ENCODE data around the gene RBFOX2. TPM values are rescaled to one million over a fixed set of nuclear protein-coding genes. Genes with fewer than 3 reads are reported as not detected.
"Not testable (repeated sequence)": the region's sequence is repeated elsewhere in the genome, so short reads cannot be mapped to it uniquely, and the experiment has no call there.

The RBFOX2 gene
- total and polyA plus RNA-seq, 4 donors, result 139 to 178 (median 153) TPM

DNA sequence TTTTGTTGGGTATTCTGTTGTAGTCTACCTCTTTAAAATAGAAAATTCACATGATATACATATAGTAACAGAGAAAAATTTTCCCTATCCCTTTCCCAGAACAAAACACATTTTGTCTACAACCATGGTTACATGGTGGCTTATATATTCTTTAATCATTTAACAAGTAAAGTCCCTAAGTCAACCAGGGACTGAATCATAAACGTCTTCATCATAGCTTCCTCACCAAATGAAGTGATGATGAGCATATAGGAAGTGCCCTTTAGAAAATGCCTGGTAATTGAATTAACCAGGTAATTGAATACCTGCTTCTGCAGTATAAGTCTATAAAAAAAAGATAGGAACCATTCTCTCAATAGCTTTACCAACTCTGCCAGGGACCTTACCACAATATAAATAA is 209.7 kb downstream of the RBFOX2 start:
- Histone ChIP-seq H3K4me1 (ENCODE audit: control insufficient read depth, insufficient read depth, low read length) (no peaks in the 10 kb centered on the region), H3K27me3 (ENCODE audit: control insufficient read depth, insufficient read depth, low read length) (no peaks in the 10 kb centered on the region), H3K4me3 (ENCODE audit: low read depth, low read length) (no peak overlapping the region), H3K27ac (ENCODE audit: low read depth, low read length) (no peak overlapping the region), H3K36me3 (ENCODE audit: control insufficient read depth, insufficient read depth, low read length) (no peaks in the 10 kb centered on the region), H3K9me3 (ENCODE audit: control insufficient read depth, insufficient read depth, low read length) (no peaks in the 10 kb centered on the region)
- no peak for DNase-seq (ENCODE audit: low read depth in 4 of 6, low spot score in 6 of 6)
- WGBS (ENCODE audit: insufficient coverage), result no CpG with 5 or more reads among the region's 1 CpG

DNA sequence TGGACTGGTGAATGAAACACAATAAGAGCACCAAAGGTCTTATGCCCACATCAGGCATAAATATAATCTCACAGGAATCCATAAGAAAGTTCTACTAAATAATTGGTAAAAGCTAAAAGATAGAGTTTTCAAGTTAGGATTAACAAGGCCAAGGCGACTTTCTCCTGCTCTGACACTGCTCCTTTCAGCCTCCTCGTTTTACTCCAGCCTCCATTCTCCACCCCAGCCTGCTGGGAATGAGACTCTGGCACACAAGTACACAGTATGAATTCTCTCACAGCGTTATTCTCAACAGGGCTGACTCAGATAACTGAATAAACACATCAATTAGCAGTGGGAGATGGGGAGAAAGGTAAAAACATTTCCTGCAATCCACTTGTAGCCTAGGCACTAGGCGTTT is 216.0 kb downstream of the RBFOX2 start:
- WGBS (ENCODE audit: insufficient coverage), result no CpG with 5 or more reads among the region's 4 CpGs
- H3K36me3 ChIP-seq (ENCODE audit: control insufficient read depth, insufficient read depth, low read length), result peaks cover 9% of the 10 kb centered on the region
- H3K9me3 ChIP-seq (ENCODE audit: control insufficient read depth, insufficient read depth, low read length), result no peaks in the 10 kb centered on the region
- H3K27me3 ChIP-seq (ENCODE audit: control insufficient read depth, insufficient read depth, low read length), result no peaks in the 10 kb centered on the region
- no peak overlapping the region for H3K27ac ChIP-seq (ENCODE audit: low read depth, low read length)
- no peaks in the 10 kb centered on the region for H3K4me1 ChIP-seq (ENCODE audit: control insufficient read depth, insufficient read depth, low read length)
- H3K4me3 ChIP-seq (ENCODE audit: low read depth, low read length), result no peak overlapping the region
- DNase-seq (ENCODE audit: low read depth in 4 of 6, low spot score in 6 of 6), result no peak

DNA sequence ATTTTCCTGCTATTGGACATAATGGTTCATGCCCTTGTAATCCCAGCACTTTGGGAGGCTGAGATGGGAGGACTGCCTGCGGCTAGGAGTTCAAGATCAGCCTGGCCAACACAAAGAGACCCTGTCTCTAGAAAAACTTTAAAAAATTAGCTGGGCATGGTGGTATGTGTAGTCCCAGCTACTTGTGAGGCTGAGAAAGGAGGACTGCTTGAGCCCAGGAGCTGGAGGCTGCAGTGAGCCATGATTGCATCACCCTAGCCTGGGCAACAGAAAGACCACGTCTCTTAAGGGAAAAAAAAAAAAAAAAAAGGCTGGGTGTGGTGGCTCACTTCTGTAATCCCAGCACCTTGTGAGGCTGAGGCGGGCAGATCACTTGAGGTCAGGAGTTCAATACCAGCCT is 217.0 kb downstream of the RBFOX2 start:
- Histone ChIP-seq H3K27me3 (ENCODE audit: control insufficient read depth, insufficient read depth, low read length) (no peaks in the 10 kb centered on the region), H3K27ac (ENCODE audit: low read depth, low read length) (no peak overlapping the region), H3K36me3 (ENCODE audit: control insufficient read depth, insufficient read depth, low read length) (peaks cover 10% of the 10 kb centered on the region), H3K4me3 (ENCODE audit: low read depth, low read length) (no peak overlapping the region), H3K9me3 (ENCODE audit: control insufficient read depth, insufficient read depth, low read length) (no peaks in the 10 kb centered on the region), H3K4me1 (ENCODE audit: control insufficient read depth, insufficient read depth, low read length) (no peaks in the 10 kb centered on the region)
- DNase-seq (ENCODE audit: low read depth in 4 of 6, low spot score in 6 of 6), result no peak
- 100% methylated on average over 2 of the region's 3 CpGs for WGBS (ENCODE audit: insufficient coverage)

DNA sequence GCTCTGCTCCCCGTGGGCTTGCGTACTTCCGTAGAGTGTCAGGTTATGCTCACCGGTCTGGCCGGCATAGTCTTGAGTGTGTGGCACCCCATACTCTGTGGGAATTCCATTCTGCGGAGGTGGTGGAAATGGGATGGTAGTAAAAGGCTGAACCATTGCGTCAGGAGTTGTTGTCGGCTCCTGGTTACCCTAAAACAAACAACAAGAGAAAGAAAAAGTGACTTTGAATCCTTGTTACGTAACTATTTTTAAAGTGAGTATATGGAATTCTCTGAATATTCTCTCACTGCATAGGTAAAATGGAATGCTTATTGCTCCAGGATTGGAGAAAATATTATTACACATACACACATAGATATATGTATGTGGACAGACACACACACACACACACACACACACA is 218.8 kb downstream of the RBFOX2 start:
- no peaks in the 10 kb centered on the region for H3K4me1 ChIP-seq (ENCODE audit: control insufficient read depth, insufficient read depth, low read length)
- no peak for DNase-seq (ENCODE audit: low read depth in 4 of 6, low spot score in 6 of 6)
- H3K27ac ChIP-seq (ENCODE audit: low read depth, low read length), result no peak overlapping the region
- WGBS (ENCODE audit: insufficient coverage), result 92% methylated on average over 5 of the region's 9 CpGs
- no peaks in the 10 kb centered on the region for H3K9me3 ChIP-seq (ENCODE audit: control insufficient read depth, insufficient read depth, low read length)
- no peaks in the 10 kb centered on the region for H3K27me3 ChIP-seq (ENCODE audit: control insufficient read depth, insufficient read depth, low read length)
- H3K36me3 ChIP-seq (ENCODE audit: control insufficient read depth, insufficient read depth, low read length), result peaks cover 13% of the 10 kb centered on the region
- no peak overlapping the region for H3K4me3 ChIP-seq (ENCODE audit: low read depth, low read length)

DNA sequence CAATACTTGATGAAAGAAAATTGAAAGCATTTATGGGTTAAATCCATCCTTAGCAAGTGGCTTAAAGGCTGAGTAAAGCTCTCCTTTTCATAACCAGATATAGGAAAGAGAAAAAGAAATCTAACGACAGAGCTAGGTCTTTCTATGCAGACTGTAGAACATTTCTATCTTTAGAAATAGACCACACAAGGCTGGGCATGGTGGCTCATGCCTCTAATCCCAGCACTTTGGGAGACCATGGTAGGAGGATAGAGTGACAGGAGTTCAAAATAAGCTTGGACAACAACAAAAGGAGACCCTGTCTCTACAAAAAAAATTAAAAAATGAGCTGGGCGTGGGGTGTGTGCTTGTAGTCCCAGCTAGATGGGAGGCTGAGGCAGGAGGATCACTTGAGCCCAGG is 220.2 kb downstream of the RBFOX2 start:
- Histone ChIP-seq H3K4me1 (ENCODE audit: control insufficient read depth, insufficient read depth, low read length) (no peaks in the 10 kb centered on the region), H3K36me3 (ENCODE audit: control insufficient read depth, insufficient read depth, low read length) (peaks cover 14% of the 10 kb centered on the region), H3K27me3 (ENCODE audit: control insufficient read depth, insufficient read depth, low read length) (no peaks in the 10 kb centered on the region), H3K9me3 (ENCODE audit: control insufficient read depth, insufficient read depth, low read length) (no peaks in the 10 kb centered on the region), H3K27ac (ENCODE audit: low read depth, low read length) (no peak overlapping the region), H3K4me3 (ENCODE audit: low read depth, low read length) (no peak overlapping the region)
- WGBS (ENCODE audit: insufficient coverage), result 100% methylated on average over 1 of the region's 2 CpGs
- no peak for DNase-seq (ENCODE audit: low read depth in 4 of 6, low spot score in 6 of 6)

DNA sequence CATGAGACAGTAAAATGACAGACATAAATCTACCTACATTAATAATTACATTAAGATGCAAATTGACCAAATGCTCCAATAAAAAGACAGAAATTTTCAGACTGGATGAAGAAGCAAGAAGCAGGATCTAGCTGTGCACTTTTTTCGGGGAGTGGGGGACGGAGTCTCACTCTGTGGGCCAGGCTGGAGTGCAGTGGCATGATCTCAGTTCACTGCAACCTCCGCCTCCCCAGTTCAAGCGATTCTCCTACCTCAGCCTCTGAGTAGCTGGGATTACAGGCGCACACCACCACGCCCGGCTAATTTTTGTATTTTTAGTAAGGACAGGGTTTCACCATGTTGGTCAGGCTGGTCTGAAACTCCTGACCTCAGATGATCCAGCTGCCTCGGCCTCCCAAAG is 222.0 kb downstream of the RBFOX2 start:
- H3K27ac ChIP-seq (ENCODE audit: low read depth, low read length); DNase-seq (ENCODE audit: low read depth in 4 of 6, low spot score in 6 of 6); H3K27me3 ChIP-seq (ENCODE audit: control insufficient read depth, insufficient read depth, low read length); H3K4me3 ChIP-seq (ENCODE audit: low read depth, low read length); H3K4me1 ChIP-seq (ENCODE audit: control insufficient read depth, insufficient read depth, low read length); H3K9me3 ChIP-seq (ENCODE audit: control insufficient read depth, insufficient read depth, low read length): not testable (repeated sequence)
- peaks cover 14% of the 10 kb centered on the region for H3K36me3 ChIP-seq (ENCODE audit: control insufficient read depth, insufficient read depth, low read length)
- 96% methylated on average over 2 of the region's 8 CpGs for WGBS (ENCODE audit: insufficient coverage)

DNA sequence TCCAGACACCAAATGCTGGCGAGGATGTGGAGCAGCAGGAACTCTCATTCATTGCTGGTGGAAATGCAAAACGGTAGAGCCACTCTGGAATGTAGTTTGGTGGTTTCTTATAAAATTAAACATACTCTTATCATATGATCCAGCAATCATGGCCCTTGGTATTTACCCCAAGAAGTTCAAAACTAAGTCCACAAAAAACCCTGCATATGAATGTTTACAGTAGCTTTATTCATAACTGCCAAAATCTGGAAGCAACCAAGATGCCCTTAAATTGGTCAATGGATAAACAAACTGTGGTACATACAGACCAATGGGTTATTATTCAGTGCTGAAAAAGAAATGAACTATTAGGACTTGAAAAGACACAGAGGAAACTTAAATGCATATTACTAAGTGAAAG is 223.2 kb downstream of the RBFOX2 start:
- peaks cover 14% of the 10 kb centered on the region for H3K36me3 ChIP-seq (ENCODE audit: control insufficient read depth, insufficient read depth, low read length)
- no peaks in the 10 kb centered on the region for H3K9me3 ChIP-seq (ENCODE audit: control insufficient read depth, insufficient read depth, low read length)
- no CpG with 5 or more reads among the region's 2 CpGs for WGBS (ENCODE audit: insufficient coverage)
- no peak overlapping the region for H3K27ac ChIP-seq (ENCODE audit: low read depth, low read length)
- DNase-seq (ENCODE audit: low read depth in 4 of 6, low spot score in 6 of 6), result no peak
- no peaks in the 10 kb centered on the region for H3K4me1 ChIP-seq (ENCODE audit: control insufficient read depth, insufficient read depth, low read length)
- H3K27me3 ChIP-seq (ENCODE audit: control insufficient read depth, insufficient read depth, low read length), result no peaks in the 10 kb centered on the region
- no peak overlapping the region for H3K4me3 ChIP-seq (ENCODE audit: low read depth, low read length)

DNA sequence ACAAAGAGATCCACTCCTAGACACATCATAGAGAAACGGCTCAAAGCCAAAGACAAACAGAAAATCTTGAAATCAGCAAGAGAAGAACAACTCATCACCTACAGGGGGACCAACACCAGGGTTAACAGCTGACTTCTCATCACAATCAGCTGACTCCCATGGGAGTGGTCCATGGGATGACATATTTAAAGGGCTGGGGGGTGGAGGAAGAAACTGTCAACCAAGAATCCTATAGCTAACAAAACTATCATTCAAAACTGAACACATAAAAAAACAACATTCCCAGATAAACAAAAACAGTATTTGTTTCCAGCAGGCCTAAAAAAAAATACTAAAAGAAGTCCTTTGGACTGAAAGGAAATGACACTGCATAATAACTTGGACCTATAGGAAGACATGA is 224.2 kb downstream of the RBFOX2 start:
- Histone ChIP-seq H3K27me3 (ENCODE audit: control insufficient read depth, insufficient read depth, low read length) (no peaks in the 10 kb centered on the region), H3K9me3 (ENCODE audit: control insufficient read depth, insufficient read depth, low read length) (no peaks in the 10 kb centered on the region), H3K4me1 (ENCODE audit: control insufficient read depth, insufficient read depth, low read length) (no peaks in the 10 kb centered on the region), H3K36me3 (ENCODE audit: control insufficient read depth, insufficient read depth, low read length) (peaks cover 11% of the 10 kb centered on the region), H3K27ac (ENCODE audit: low read depth, low read length) (no peak overlapping the region), H3K4me3 (ENCODE audit: low read depth, low read length) (no peak overlapping the region)
- no peak for DNase-seq (ENCODE audit: low read depth in 4 of 6, low spot score in 6 of 6)
- no CpG with 5 or more reads among the region's 1 CpG for WGBS (ENCODE audit: insufficient coverage)

DNA sequence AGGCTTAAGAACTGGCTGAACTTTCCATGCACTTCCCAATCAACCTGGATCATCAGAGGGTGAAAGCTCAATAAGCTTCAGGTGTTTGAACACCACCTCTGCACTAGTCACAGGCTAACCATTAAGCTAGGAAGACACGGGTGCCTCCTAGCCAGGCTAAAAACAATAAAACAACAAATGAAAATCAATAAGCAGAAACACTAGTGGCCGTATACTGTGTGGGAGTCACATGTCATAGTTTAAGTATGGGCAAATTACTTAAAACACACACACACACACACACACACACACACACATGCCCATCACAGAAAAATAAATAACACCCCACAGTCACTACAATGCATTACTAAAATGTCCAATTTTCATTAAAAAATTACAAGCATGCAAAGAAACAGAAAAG is 225.7 kb downstream of the RBFOX2 start:
- no CpG with 5 or more reads among the region's 2 CpGs for WGBS (ENCODE audit: insufficient coverage)
- no peak overlapping the region for H3K27ac ChIP-seq (ENCODE audit: low read depth, low read length)
- DNase-seq (ENCODE audit: low read depth in 4 of 6, low spot score in 6 of 6), result no peak

DNA sequence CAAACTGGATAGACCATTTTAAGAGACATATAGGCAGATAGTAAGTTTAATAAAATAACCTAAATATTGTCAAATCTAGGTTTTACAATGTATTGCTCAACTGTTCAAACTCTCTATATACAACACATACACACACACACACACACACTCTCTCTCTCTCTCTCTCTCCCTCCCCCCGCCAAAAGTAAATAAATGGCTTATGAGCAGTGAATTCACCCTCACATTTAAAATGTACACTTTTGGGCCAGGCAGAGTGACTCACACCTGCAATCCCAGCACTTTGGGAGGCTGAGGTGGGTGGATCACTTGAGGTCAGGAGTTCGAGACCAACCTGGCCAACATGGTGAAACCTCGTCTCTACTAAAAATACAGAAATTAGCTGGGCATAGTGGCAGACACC is 227.3 kb downstream of the RBFOX2 start:
- H3K9me3 ChIP-seq (ENCODE audit: control insufficient read depth, insufficient read depth, low read length); DNase-seq (ENCODE audit: low read depth in 4 of 6, low spot score in 6 of 6); H3K4me3 ChIP-seq (ENCODE audit: low read depth, low read length); H3K27ac ChIP-seq (ENCODE audit: low read depth, low read length); H3K27me3 ChIP-seq (ENCODE audit: control insufficient read depth, insufficient read depth, low read length); H3K4me1 ChIP-seq (ENCODE audit: control insufficient read depth, insufficient read depth, low read length); H3K36me3 ChIP-seq (ENCODE audit: control insufficient read depth, insufficient read depth, low read length): not testable (repeated sequence)
- WGBS (ENCODE audit: insufficient coverage), result 100% methylated on average over 1 of the region's 3 CpGs

More for the DNA sequence above, 225.7 kb downstream of the RBFOX2 start:
- Histone ChIP-seq H3K4me1 (ENCODE audit: control insufficient read depth, insufficient read depth, low read length) (no peaks in the 10 kb centered on the region), H3K9me3 (ENCODE audit: control insufficient read depth, insufficient read depth, low read length) (no peaks in the 10 kb centered on the region), H3K36me3 (ENCODE audit: control insufficient read depth, insufficient read depth, low read length) (peaks cover 5% of the 10 kb centered on the region), H3K27me3 (ENCODE audit: control insufficient read depth, insufficient read depth, low read length) (no peaks in the 10 kb centered on the region), H3K4me3 (ENCODE audit: low read depth, low read length) (no peak overlapping the region)
